Measurements from ENCODE around the gene FUZ. TPM values are rescaled to one million over a fixed set of nuclear protein-coding genes. Genes with fewer than 3 reads are reported as not detected.

The FUZ gene
- total and polyA plus RNA-seq, 2 donors (not counting 1 experiment from before 2014, with no cell fraction given) = 30.2 to 31.5 TPM

- CTCF ChIA-PET = interaction anchor here (1.0 to 1.8 kb wide), 4 partner anchors 36 to 63 kb away, joined by 4 to 7 read pairs (median 6); partner anchors contain the start of genes AKT1S1, AP2A1 and TBC1D17
- H4K20me1 ChIP-seq (ENCODE audit: control insufficient read depth, insufficient read depth, low read length, poor library complexity, severe bottlenecking) = peaks cover 6% of the 10 kb centered on the region
- H3K9me3 Mint-ChIP-seq (ENCODE audit: insufficient read depth) = no peaks in the 10 kb centered on the region
- H3K4me2 ChIP-seq (replicated peaks; ENCODE audit: low read depth, low read length, poor library complexity, severe bottlenecking) = peak overlapping the region; percentile 95
- no peaks in the 10 kb centered on the region for H3K36me3 ChIP-seq (replicated peaks in 1 of 2; ENCODE audit: control extremely low read depth in 1 of 2, control insufficient read depth in 1 of 2, extremely low read depth in 1 of 2, insufficient read depth in 2 of 2, low read length in 1 of 2)
- intact Hi-C loops (cut with micrococcal nuclease) = no loop called here
- H3K4me1 ChIP-seq (ENCODE audit: control insufficient read depth in 2 of 2, insufficient read depth in 2 of 2, low read length in 2 of 2) = peaks cover 23 to 42% of the 10 kb centered on the region in 2 donors
- POLR2A ChIA-PET = interaction anchor here (1.2 to 3.3 kb wide), 6 partner anchors 30 to 116 kb away, joined by 4 to 30 read pairs (median 13); partner anchors contain the start of genes AKT1S1, ATF5, NUP62 and PTOV1
- H3K9ac ChIP-seq (ENCODE audit: low read length) = peak overlapping the region; percentile 99
- H3K9me3 ChIP-seq (ENCODE audit: control extremely low read depth in 1 of 3, control insufficient read depth in 2 of 3, insufficient read depth in 1 of 3, low read length in 2 of 3) = no peaks in the 10 kb centered on the region
- H3K27me3 ChIP-seq (replicated peaks in 1 of 4; ENCODE audit: control extremely low read depth in 1 of 4, control insufficient read depth in 3 of 4, insufficient read depth in 4 of 4, low read length in 3 of 4) = no peaks in the 10 kb centered on the region
- 100% methylated on average over 1 of the region's 1 CpG for WGBS (ENCODE audit: insufficient coverage)
- no peak overlapping the region for H2AFZ ChIP-seq (ENCODE audit: insufficient read depth, low read depth, low read length, poor library complexity, severe bottlenecking)
- no peaks in the 10 kb centered on the region for H3K27me3 Mint-ChIP-seq
- no peak for DNase-seq
- H3K27ac Mint-ChIP-seq = peak overlapping the region; percentile 98
- H3K79me2 ChIP-seq (ENCODE audit: control insufficient read depth, insufficient read depth, low read length) = peaks cover 12% of the 10 kb centered on the region
- H3K27ac ChIP-seq (ENCODE audit: low read length in 2 of 2) = peak overlapping the region; percentile 92 to 97
- peak overlapping the region in 2 of 5 experiments; percentile 70 to 94 for H3K4me3 ChIP-seq (ENCODE audit: control extremely low read depth in 1 of 5, extremely low read depth in 1 of 5, insufficient read depth in 1 of 5, low read depth in 2 of 5, low read length in 4 of 5)
- peaks cover 45% of the 10 kb centered on the region for H3K4me1 Mint-ChIP-seq
- H3K4me3 Mint-ChIP-seq = peak overlapping the region; percentile 67
- ATAC-seq (ENCODE audit: low read depth) = no peak
- no peak for TF ChIP-seq EZH2 (IDR thresholded peaks at IDR 0.05; ENCODE audit: borderline replicate concordance, insufficient read depth, low read depth, low read length, poor library complexity, severe bottlenecking)
- no peak for TF ChIP-seq CTCF (IDR thresholded peaks at IDR 0.05)
Observed at GRCh38 chr19:49814010-49814409, 918 bp upstream of the FUZ start.

GRCh38 chr19:49812452-49812996 lies 568 bp downstream of the FUZ start:
- ChIA-PET CTCF (interaction anchor here (0.6 to 1.8 kb wide), 6 partner anchors 31 to 95 kb away, joined by 3 to 7 read pairs (median 6); partner anchors contain the start of gene AP2A1), POLR2A (interaction anchor here (1.2 to 3.3 kb wide), 7 partner anchors 31 to 64 kb away, joined by 4 to 30 read pairs (median 12); partner anchors contain the start of genes AKT1S1, AP2A1, PTOV1 and TBC1D17)
- no peak for TF ChIP-seq CTCF (IDR thresholded peaks at IDR 0.05)
- no peak for TF ChIP-seq EZH2 (IDR thresholded peaks at IDR 0.05; ENCODE audit: borderline replicate concordance, insufficient read depth, low read depth, low read length, poor library complexity, severe bottlenecking)
- ATAC-seq (ENCODE audit: low read depth) (no peak), DNase-seq (no peak)
- H3K27me3 ChIP-seq (replicated peaks in 1 of 4; ENCODE audit: control extremely low read depth in 1 of 4, control insufficient read depth in 3 of 4, insufficient read depth in 4 of 4, low read length in 3 of 4) = no peaks in the 10 kb centered on the region
- H4K20me1 ChIP-seq (ENCODE audit: control insufficient read depth, insufficient read depth, low read length, poor library complexity, severe bottlenecking) = no peaks in the 10 kb centered on the region
- no peaks in the 10 kb centered on the region for H3K36me3 ChIP-seq (replicated peaks in 1 of 2; ENCODE audit: control extremely low read depth in 1 of 2, control insufficient read depth in 1 of 2, extremely low read depth in 1 of 2, insufficient read depth in 2 of 2, low read length in 1 of 2)
- H3K27ac ChIP-seq (ENCODE audit: low read length in 2 of 2) = peak overlapping the region; percentile 92 to 97
- peak overlapping the region; percentile 78 for H2AFZ ChIP-seq (ENCODE audit: insufficient read depth, low read depth, low read length, poor library complexity, severe bottlenecking)
- H3K4me1 Mint-ChIP-seq = peaks cover 51% of the 10 kb centered on the region
- peak overlapping the region; percentile 98 for H3K27ac Mint-ChIP-seq
- peaks cover 28 to 49% of the 10 kb centered on the region in 2 donors for H3K4me1 ChIP-seq (ENCODE audit: control insufficient read depth in 2 of 2, insufficient read depth in 2 of 2, low read length in 2 of 2)
- H3K79me2 ChIP-seq (ENCODE audit: control insufficient read depth, insufficient read depth, low read length) = peaks cover 3% of the 10 kb centered on the region
- WGBS (ENCODE audit: insufficient coverage) = 53% methylated on average over 10 of the region's 11 CpGs
- intact Hi-C loops (cut with micrococcal nuclease) = loop anchor here (2.0 kb wide), 2 partner anchors 136 to 212 kb away; partner anchors contain the start of genes PRMT1 and VRK3
- H3K9me3 ChIP-seq (ENCODE audit: control extremely low read depth in 1 of 3, control insufficient read depth in 2 of 3, insufficient read depth in 1 of 3, low read length in 2 of 3) = no peaks in the 10 kb centered on the region
- no peaks in the 10 kb centered on the region for H3K9me3 Mint-ChIP-seq (ENCODE audit: insufficient read depth)
- H3K9ac ChIP-seq (ENCODE audit: low read length) = peak overlapping the region; percentile 99
- H3K4me3 ChIP-seq (ENCODE audit: control extremely low read depth in 1 of 5, extremely low read depth in 1 of 5, insufficient read depth in 1 of 5, low read depth in 2 of 5, low read length in 4 of 5) = peak overlapping the region; percentile 70 to 100 (median 94)
- peak overlapping the region; percentile 95 for H3K4me2 ChIP-seq (replicated peaks; ENCODE audit: low read depth, low read length, poor library complexity, severe bottlenecking)
- H3K27me3 Mint-ChIP-seq = no peaks in the 10 kb centered on the region
- H3K4me3 Mint-ChIP-seq = peak overlapping the region; percentile 97
